HepG2 (cell line): ENCODE measurements around the gene ZFP42. TPM values are rescaled to one million over a fixed set of nuclear protein-coding genes. Genes with fewer than 3 reads are reported as not detected.

ENCODE experiments used
- ATAC-seq: fragments of 200-7000 bp; cut with Tn5 transposase; 3 replicates; pipeline ENCODE4 v1.9.1; 2020; ENCODE audit warnings: mild to moderate bottlenecking, moderate library complexity
- BruUV-seq: library from RNA; stranded (reverse); fragments of 400-500 nt; replicated peaks from 2 replicates; lab custom pipeline; 2021; lab: Mats Ljungman, UMichigan
- CTCF ChIA-PET: fragments of 300-600 bp; formaldehyde crosslinking; extraction: SDS; loops from one replicate; lab custom pipeline; 2021; ENCODE audit warnings: low total read pairs, inconsistent platforms, low intra/inter-chr PET ratio; lab: Yijun Ruan, JAX
- POLR2A ChIA-PET: fragments of 350-600 bp; sonication (Branson Sonifier 250); formaldehyde crosslinking; loops from one replicate; lab custom pipeline; 2020; ENCODE audit warnings: antibody characterized with exemption, inconsistent platforms; lab: Yijun Ruan, JAX
- DNase-seq: peaks from one replicate; pipeline ENCODE4 v3.0.0-alpha.2; 2015; ENCODE audit warnings: low spot score
- FAIRE-seq: peaks from 3 replicates; lab custom pipeline; 2011; peaks lifted over from hg19 to GRCh38; lab: Jason Lieb, UNC
- H2AFZ ChIP-seq: one replicate; pipeline ENCODE4 v1.6.1; 2011; ENCODE audit warnings: low read length, inconsistent platforms
- H3K27ac ChIP-seq: fragments of 300-600 bp; 3 replicates; pipeline ENCODE4 v1.8.0; 2011; ENCODE audit warnings: mixed run types, mild to moderate bottlenecking, mixed read lengths, low read length, inconsistent platforms; ENCODE audit not compliant: insufficient read depth; ENCODE audit errors: extremely low read length
- H3K27me3 ChIP-seq, 2 experiments: fragments of 200-600 bp in 1 of 2; 2 replicates in 1 of 2; 3 replicates in 1 of 2; pipeline versions ENCODE4 v1.6.0 to v1.8.0; 2011; ENCODE audit warnings: low read length in 2 of 2, mild to moderate bottlenecking in 2 of 2, moderate library complexity in 2 of 2, inconsistent platforms in 1 of 2; ENCODE audit not compliant: insufficient read depth in 2 of 2, control insufficient read depth in 1 of 2
- H3K36me3 ChIP-seq, 2 experiments: fragments of 200-600 bp in 1 of 2; replicated peaks in 1 of 2; 2 replicates in 1 of 2; 3 replicates in 1 of 2; pipeline versions ENCODE4 v1.5.1 to v1.8.0; 2011; ENCODE audit warnings: low read length in 2 of 2, inconsistent platforms in 1 of 2; ENCODE audit not compliant: insufficient read depth in 2 of 2, control insufficient read depth in 1 of 2
- H3K4me1 ChIP-seq: 2 replicates; pipeline ENCODE4 v1.5.1; 2012; ENCODE audit warnings: low read length, inconsistent platforms; ENCODE audit not compliant: insufficient read depth
- H3K4me2 ChIP-seq: 2 replicates; pipeline ENCODE4 v1.6.0; 2011; ENCODE audit warnings: low read depth, low read length, inconsistent platforms
- H3K4me3 ChIP-seq, 3 experiments: fragments of 200-600 bp in 1 of 3; sonication (generic), shearing (Covaris generic) in 1 of 3; replicated peaks in 1 of 3; 2 replicates each; pipeline ENCODE4 v1.5.1; 2011 to 2016; ENCODE audit warnings: low read length in 3 of 3, inconsistent platforms in 2 of 3, low read depth in 2 of 3, mild to moderate bottlenecking in 2 of 3, control low read depth in 1 of 3, mixed read lengths in 1 of 3; ENCODE audit not compliant: insufficient read depth in 1 of 3
- H3K79me2 ChIP-seq: one replicate; pipeline ENCODE4 v1.6.1; 2011; ENCODE audit warnings: low read length, inconsistent platforms; ENCODE audit not compliant: insufficient read depth
- H3K9ac ChIP-seq: 2 replicates; pipeline ENCODE4 v1.6.0; 2011; ENCODE audit warnings: mild to moderate bottlenecking, low read depth, low read length, inconsistent platforms; ENCODE audit not compliant: insufficient read depth
- H3K9me3 ChIP-seq: 2 replicates; pipeline ENCODE4 v1.5.1; 2012; ENCODE audit warnings: mild to moderate bottlenecking, low read length
- H4K20me1 ChIP-seq: 2 replicates; pipeline ENCODE4 v1.6.0; 2011; ENCODE audit warnings: inconsistent platforms, mild to moderate bottlenecking, low read length, moderate library complexity; ENCODE audit not compliant: insufficient read depth
- ATF7 ChIP-seq, 2 experiments: fragments of 450-650 bp in 1 of 2; sonication (generic) in 1 of 2; formaldehyde crosslinking in 1 of 2; IDR thresholded peaks; 2 replicates each; pipeline versions ENCODE4 v1.4.0 to v1.6.1; 2016 to 2020; ENCODE audit warnings: antibody characterized with exemption in 1 of 2, mild to moderate bottlenecking in 1 of 2, missing genetic modification reagents in 1 of 2
- CREB1 ChIP-seq, 2 experiments: fragments of 450-650 bp in 1 of 2; IDR thresholded peaks; 2 replicates each; pipeline ENCODE4 v1.6.1; 2016 to 2017; ENCODE audit warnings: control low read depth in 1 of 2, mild to moderate bottlenecking in 1 of 2, missing compliant biosample characterization in 1 of 2, missing genetic modification characterization in 1 of 2
- ELK4 ChIP-seq: sonication (generic); formaldehyde crosslinking; IDR thresholded peaks from 2 replicates; pipeline ENCODE4 v1.9.0; 2021; ENCODE audit warnings: missing genetic modification reagents, borderline replicate concordance
- ERF ChIP-seq: IDR thresholded peaks from 2 replicates; pipeline ENCODE4 v1.6.1; 2018; ENCODE audit warnings: missing biosample characterization, missing genetic modification reagents
- HES4 ChIP-seq: sonication (generic); formaldehyde crosslinking; IDR thresholded peaks from 2 replicates; pipeline ENCODE4 v1.9.0; 2021; ENCODE audit warnings: mild to moderate bottlenecking, missing genetic modification reagents, borderline replicate concordance
- MNT ChIP-seq: fragments of 450-650 bp; IDR thresholded peaks from 2 replicates; pipeline ENCODE4 v1.6.1; 2016
- NR0B2 ChIP-seq: sonication (generic); formaldehyde crosslinking; IDR thresholded peaks from 2 replicates; pipeline ENCODE4 v1.4.0; 2020; ENCODE audit warnings: mild to moderate bottlenecking, missing genetic modification reagents
- PATZ1 ChIP-seq: sonication (generic); formaldehyde crosslinking; IDR thresholded peaks from 2 replicates; pipeline ENCODE4 v1.4.0; 2020; ENCODE audit warnings: missing genetic modification reagents
- THAP7 ChIP-seq: sonication (generic); formaldehyde crosslinking; IDR thresholded peaks from 2 replicates; pipeline ENCODE4 v1.8.1; 2023; ENCODE audit warnings: mild to moderate bottlenecking, missing genetic modification reagents
- ZNF724P ChIP-seq: sonication (generic); formaldehyde crosslinking; IDR thresholded peaks from 2 replicates; pipeline ENCODE4 v1.8.0; 2022; ENCODE audit warnings: missing genetic modification reagents, borderline replicate concordance
- ZNF841 ChIP-seq: sonication (generic); formaldehyde crosslinking; IDR thresholded peaks from 2 replicates; pipeline ENCODE4 v1.8.1; 2023; ENCODE audit warnings: missing genetic modification reagents, borderline replicate concordance
- WGBS: methylation state at CpG from one replicate; pipeline ENCODE4 v1.1.6; 2017; ENCODE audit warnings: low lambda C conversion rate; 5-methylcytosine and 5-hydroxymethylcytosine counted together
- in situ Hi-C: cut with HindIII; loops from 2 replicates; pipeline ENCODE4 v1.10.0; 2017; ENCODE audit warnings: low pct_unique_long_range_greater_than_20kb; ENCODE audit not compliant: extremely low pct_ligation_motif_present
- intact Hi-C: fragments of 100-400 bp; cut with micrococcal nuclease; formaldehyde crosslinking; loops from one replicate; pipeline ENCODE4 v1.10.0; 2022; ENCODE audit not compliant: unreplicated experiment
- polyA plus RNA-seq, 8 experiments: library from polyadenylated mRNA; depleted of rRNA in 3 of 8; stranded (reverse) in 7 of 8; unstranded in 1 of 8; fragments of >200 nt; fragmentation: Illumina TruSeq in 4 of 8; extraction: Trizol in 4 of 8; gene quantifications; 2 replicates each; pipeline versions ENCODE4 v1.2.1 to v1.2.3, GENCODE V29; 2011 to 2016; ENCODE audit warnings: low read depth in 4 of 8, missing spikeins in 1 of 8, mixed read lengths in 1 of 8; ENCODE audit not compliant: insufficient read depth in 1 of 8
- total RNA-seq, 5 experiments: library from RNA; depleted of rRNA; stranded (reverse); fragments of >200 nt; fragmentation: Illumina TruSeq; extraction: Trizol; gene quantifications; 2 replicates each; pipeline ENCODE4 v1.2.3, GENCODE V29; 2016; ENCODE audit warnings: low read depth in 1 of 5

The ZFP42 gene
- total and polyA plus RNA-seq, 2 of the 13 experiments (the other 11 are each of a cell fraction or from before 2014, with no cell fraction given), result not detected

- CTCF ChIA-PET, result no interaction called here
- no peak for TF ChIP-seq MNT
- no peak for TF ChIP-seq THAP7
- TF ChIP-seq PATZ1 (CRISPR knock-in tag), result no peak
- TF ChIP-seq ATF7 (IDR thresholded peaks at IDR 0.05), result peak; percentile 59
- no peak for TF ChIP-seq ATF7 (CRISPR knock-in tag; IDR thresholded peaks at IDR 0.05)
- TF ChIP-seq NR0B2 (CRISPR knock-in tag), result no peak
- peak; percentile 67 for TF ChIP-seq CREB1 (IDR thresholded peaks at IDR 0.05)
- TF ChIP-seq CREB1 (CRISPR knock-in tag; IDR thresholded peaks at IDR 0.05), result no peak
- no peak for TF ChIP-seq ZNF724P (CRISPR knock-in tag)
- no peak for TF ChIP-seq HES4 (CRISPR knock-in tag)
- TF ChIP-seq ELK4 (CRISPR knock-in tag), result no peak
- TF ChIP-seq ERF (CRISPR knock-in tag), result no peak
- TF ChIP-seq ZNF841 (CRISPR knock-in tag), result no peak
- in situ Hi-C loops, result no loop called here
- H4K20me1 ChIP-seq, result no peaks in the 10 kb centered on the region
- DNase-seq (no peak), FAIRE-seq (no peak), ATAC-seq (no peak)
- POLR2A ChIA-PET, result no interaction called here
- H3K4me3 ChIP-seq, result no peak overlapping the region
- no peak overlapping the region for H3K4me2 ChIP-seq
- no peak overlapping the region for H3K9ac ChIP-seq
- no peaks in the 10 kb centered on the region for H3K4me1 ChIP-seq
- peaks cover 0 to 10% of the 10 kb centered on the region in 2 experiments; a peak in 1 of 5 replicates for H3K27me3 ChIP-seq
- H3K9me3 ChIP-seq, result no peaks in the 10 kb centered on the region
- H2AFZ ChIP-seq, result no peak overlapping the region
- BruUV-seq, result no TSS peak
- no peaks in the 10 kb centered on the region for H3K36me3 ChIP-seq
- 23% methylated on average over 14 of the region's 14 CpGs for WGBS
- peaks cover 2% of the 10 kb centered on the region for H3K79me2 ChIP-seq
- intact Hi-C loops, result no loop called here
- H3K27ac ChIP-seq, result no peak overlapping the region
These were observed 19.7 kb downstream of the ZFP42 start for GRCh38 chr4:188015025-188015940.
